ENCODE measurements around the gene CYTH3. TPM values are rescaled to one million over a fixed set of nuclear protein-coding genes. Genes with fewer than 3 reads are reported as not detected.

The CYTH3 gene
- total and polyA plus RNA-seq, 2 donors (not counting 3 experiments of a cell fraction or from before 2014, with no cell fraction given), result 8.6 to 11.2 TPM

DNA sequence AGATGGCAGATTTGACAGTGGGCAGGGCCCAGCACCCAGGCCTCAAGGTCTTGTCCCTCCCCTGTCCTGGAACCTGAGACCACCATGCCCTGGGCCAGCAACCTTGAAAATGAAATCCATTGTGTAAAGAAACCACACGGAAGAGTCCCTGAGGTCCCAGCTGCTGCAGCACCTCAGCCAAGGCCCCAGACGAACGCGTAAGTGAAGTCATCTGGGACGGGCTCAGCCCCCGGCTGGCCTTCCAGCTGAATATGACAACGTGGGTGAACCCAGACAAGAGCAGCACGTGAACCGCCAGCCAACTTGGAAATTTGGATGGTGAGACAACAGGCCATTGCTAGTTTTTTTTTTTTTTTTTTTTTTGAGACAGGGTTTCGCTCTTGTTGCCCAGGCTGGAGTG is 70.3 kb downstream of the CYTH3 start:
- TF ChIP-seq FOS (IDR thresholded peaks at IDR 0.05; ENCODE audit: borderline replicate concordance, insufficient read depth, low read length), result no peak
- TF ChIP-seq POLR2A (IDR thresholded peaks at IDR 0.05; ENCODE audit: low read depth, low read length), result no peak
- TF ChIP-seq, protein P1, sequence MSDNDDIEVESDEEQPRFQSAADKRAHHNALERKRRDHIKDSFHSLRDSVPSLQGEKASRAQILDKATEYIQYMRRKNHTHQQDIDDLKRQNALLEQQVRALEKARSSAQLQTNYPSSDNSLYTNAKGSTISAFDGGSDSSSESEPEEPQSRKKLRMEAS (IDR thresholded peaks at IDR 0.05; ENCODE audit: insufficient read depth, insufficient read length), result no peak
- no peak for TF ChIP-seq POLR2AphosphoS5 (IDR thresholded peaks at IDR 0.05; ENCODE audit: insufficient read depth, low read depth, low read length)
- no peak for TF ChIP-seq EZH2 (IDR thresholded peaks at IDR 0.05; ENCODE audit: borderline replicate concordance, low read depth, low read length, severe bottlenecking)
- TF ChIP-seq JUN (IDR thresholded peaks at IDR 0.05; ENCODE audit: borderline replicate concordance, insufficient read depth, insufficient read length, low read depth), result no peak
- no peak for TF ChIP-seq GATA2 (IDR thresholded peaks at IDR 0.05; ENCODE audit: insufficient read depth, insufficient read length, low read depth, low read length)
- no peak for TF ChIP-seq MYC (IDR thresholded peaks at IDR 0.05; ENCODE audit: low read depth, low read length)
- TF ChIP-seq, protein P2, sequence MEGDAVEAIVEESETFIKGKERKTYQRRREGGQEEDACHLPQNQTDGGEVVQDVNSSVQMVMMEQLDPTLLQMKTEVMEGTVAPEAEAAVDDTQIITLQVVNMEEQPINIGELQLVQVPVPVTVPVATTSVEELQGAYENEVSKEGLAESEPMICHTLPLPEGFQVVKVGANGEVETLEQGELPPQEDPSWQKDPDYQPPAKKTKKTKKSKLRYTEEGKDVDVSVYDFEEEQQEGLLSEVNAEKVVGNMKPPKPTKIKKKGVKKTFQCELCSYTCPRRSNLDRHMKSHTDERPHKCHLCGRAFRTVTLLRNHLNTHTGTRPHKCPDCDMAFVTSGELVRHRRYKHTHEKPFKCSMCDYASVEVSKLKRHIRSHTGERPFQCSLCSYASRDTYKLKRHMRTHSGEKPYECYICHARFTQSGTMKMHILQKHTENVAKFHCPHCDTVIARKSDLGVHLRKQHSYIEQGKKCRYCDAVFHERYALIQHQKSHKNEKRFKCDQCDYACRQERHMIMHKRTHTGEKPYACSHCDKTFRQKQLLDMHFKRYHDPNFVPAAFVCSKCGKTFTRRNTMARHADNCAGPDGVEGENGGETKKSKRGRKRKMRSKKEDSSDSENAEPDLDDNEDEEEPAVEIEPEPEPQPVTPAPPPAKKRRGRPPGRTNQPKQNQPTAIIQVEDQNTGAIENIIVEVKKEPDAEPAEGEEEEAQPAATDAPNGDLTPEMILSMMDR (IDR thresholded peaks at IDR 0.05; ENCODE audit: extremely low read depth in 1 of 2, insufficient read depth in 1 of 2, low read depth in 1 of 2, low read length in 2 of 2), result no peak

More for the DNA sequence above, 70.3 kb downstream of the CYTH3 start:
- Histone ChIP-seq H3K4me2 (ENCODE audit: insufficient read depth, low read length) (no peak overlapping the region), H3K36me3 (ENCODE audit: control insufficient read depth in 2 of 2, extremely low read depth in 1 of 2, insufficient read depth in 2 of 2, low read length in 2 of 2) (no peaks in the 10 kb centered on the region), H3K4me3 (replicated peaks in 1 of 3; ENCODE audit: insufficient read depth in 1 of 3, low read depth in 1 of 3, low read length in 3 of 3) (no peak overlapping the region), H3K27ac (ENCODE audit: insufficient read depth, low read depth, low read length) (no peak overlapping the region), H3K27me3 (ENCODE audit: control insufficient read depth in 2 of 2, insufficient read depth in 2 of 2, low read length in 2 of 2) (no peaks in the 10 kb centered on the region), H3K4me1 (ENCODE audit: control insufficient read depth, extremely low read depth, insufficient read depth, low read length) (no peaks in the 10 kb centered on the region), H3K9ac (replicated peaks; ENCODE audit: extremely low read depth, insufficient read depth, low read length) (no peak overlapping the region), H2AFZ (ENCODE audit: low read depth, low read length) (no peak overlapping the region), H3K79me2 (ENCODE audit: control insufficient read depth, insufficient read depth, low read length) (no peaks in the 10 kb centered on the region), H4K20me1 (replicated peaks; ENCODE audit: control insufficient read depth, extremely low read depth, insufficient read depth, low read length) (no peaks in the 10 kb centered on the region), H3K9me1 (replicated peaks; ENCODE audit: control insufficient read depth, extremely low read depth, insufficient read depth, low read length) (no peaks in the 10 kb centered on the region), H3K9me3 (replicated peaks; ENCODE audit: control insufficient read depth, insufficient read depth, low read length) (no peaks in the 10 kb centered on the region)
- CTCF ChIA-PET, result interaction anchor here (1.6 kb wide), 1 partner anchor 14 kb away, joined by 5 read pairs; no protein-coding TSS in a partner anchor
- FAIRE-seq, result no peak
- no peak for DNase-seq (ENCODE audit: low read depth, low spot score)
- no TSS peak for BruUV-seq (replicated peaks)
- dilution Hi-C loops (cut with MboI; ENCODE audit: extremely low pct_ligation_motif_present, low sequenced_read_pairs) (no loop called here), intact Hi-C loops (cut with micrococcal nuclease) (no loop called here)
- POLR2A ChIA-PET, result no interaction called here

All from endothelial cell of umbilical vein (primary cell).